Measurements from ENCODE around the gene ITGA6.
A peak's percentile ranks its signal among the peaks of the same experiment; 100 is the strongest.

The ITGA6 gene

GRCh38 chr2:172427256-172427989 is at the start of gene ITGA6:
ITGA6 (plus strand) TSS chr2:172427586.
- H3K4me3 ChIP-seq = peak within 1 kb of the TSS; percentile 74
- TF ChIP-seq, protein P1, sequence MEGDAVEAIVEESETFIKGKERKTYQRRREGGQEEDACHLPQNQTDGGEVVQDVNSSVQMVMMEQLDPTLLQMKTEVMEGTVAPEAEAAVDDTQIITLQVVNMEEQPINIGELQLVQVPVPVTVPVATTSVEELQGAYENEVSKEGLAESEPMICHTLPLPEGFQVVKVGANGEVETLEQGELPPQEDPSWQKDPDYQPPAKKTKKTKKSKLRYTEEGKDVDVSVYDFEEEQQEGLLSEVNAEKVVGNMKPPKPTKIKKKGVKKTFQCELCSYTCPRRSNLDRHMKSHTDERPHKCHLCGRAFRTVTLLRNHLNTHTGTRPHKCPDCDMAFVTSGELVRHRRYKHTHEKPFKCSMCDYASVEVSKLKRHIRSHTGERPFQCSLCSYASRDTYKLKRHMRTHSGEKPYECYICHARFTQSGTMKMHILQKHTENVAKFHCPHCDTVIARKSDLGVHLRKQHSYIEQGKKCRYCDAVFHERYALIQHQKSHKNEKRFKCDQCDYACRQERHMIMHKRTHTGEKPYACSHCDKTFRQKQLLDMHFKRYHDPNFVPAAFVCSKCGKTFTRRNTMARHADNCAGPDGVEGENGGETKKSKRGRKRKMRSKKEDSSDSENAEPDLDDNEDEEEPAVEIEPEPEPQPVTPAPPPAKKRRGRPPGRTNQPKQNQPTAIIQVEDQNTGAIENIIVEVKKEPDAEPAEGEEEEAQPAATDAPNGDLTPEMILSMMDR (IDR thresholded peaks at IDR 0.05) = no peak
- DNase-seq (ENCODE audit: low spot score) = no peak
- H3K27ac ChIP-seq = peak within 1 kb of the TSS; percentile 34 to 55

GRCh38 chr2:172380436-172381274 is 46.7 kb upstream of the ITGA6 start:
- TF ChIP-seq, protein P1 (IDR thresholded peaks at IDR 0.05) = no peak
- H3K27ac ChIP-seq = no peak overlapping the region
- DNase-seq (ENCODE audit: low spot score) = no peak
- H3K4me3 ChIP-seq = no peak overlapping the region

- no peak for DNase-seq (ENCODE audit: low spot score)
- no peak overlapping the region for H3K27ac ChIP-seq
- TF ChIP-seq, protein P1 (IDR thresholded peaks at IDR 0.05) = no peak
- H3K4me3 ChIP-seq = no peak overlapping the region
Measured at GRCh38 chr2:172381275-172382027, 45.9 kb upstream of the ITGA6 start.

DNA sequence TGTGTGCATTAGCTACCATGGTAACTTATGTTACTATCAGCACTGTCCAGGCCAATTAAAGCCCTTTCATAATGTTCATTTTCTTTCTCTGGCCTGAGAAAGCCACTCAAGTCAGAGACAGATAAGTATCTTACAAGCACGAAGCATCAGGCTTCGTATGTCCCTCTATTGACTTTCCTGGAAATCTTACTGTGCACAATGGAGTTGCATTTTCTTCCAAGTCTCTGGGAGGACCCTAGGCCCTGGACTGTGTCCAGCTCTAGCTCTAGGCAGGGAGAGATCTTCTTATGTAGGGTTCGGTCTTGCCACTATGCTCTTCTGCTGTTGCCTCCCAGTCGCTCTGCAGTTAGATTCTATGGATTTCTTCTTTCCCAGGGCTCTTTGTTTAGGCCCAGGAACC is 40.0 kb upstream of the ITGA6 start:
- Histone ChIP-seq H3K4me3 (no peak overlapping the region), H3K27ac (no peak overlapping the region)
- no peak for DNase-seq (ENCODE audit: low spot score)
- TF ChIP-seq, protein P1 (IDR thresholded peaks at IDR 0.05) = no peak

DNA sequence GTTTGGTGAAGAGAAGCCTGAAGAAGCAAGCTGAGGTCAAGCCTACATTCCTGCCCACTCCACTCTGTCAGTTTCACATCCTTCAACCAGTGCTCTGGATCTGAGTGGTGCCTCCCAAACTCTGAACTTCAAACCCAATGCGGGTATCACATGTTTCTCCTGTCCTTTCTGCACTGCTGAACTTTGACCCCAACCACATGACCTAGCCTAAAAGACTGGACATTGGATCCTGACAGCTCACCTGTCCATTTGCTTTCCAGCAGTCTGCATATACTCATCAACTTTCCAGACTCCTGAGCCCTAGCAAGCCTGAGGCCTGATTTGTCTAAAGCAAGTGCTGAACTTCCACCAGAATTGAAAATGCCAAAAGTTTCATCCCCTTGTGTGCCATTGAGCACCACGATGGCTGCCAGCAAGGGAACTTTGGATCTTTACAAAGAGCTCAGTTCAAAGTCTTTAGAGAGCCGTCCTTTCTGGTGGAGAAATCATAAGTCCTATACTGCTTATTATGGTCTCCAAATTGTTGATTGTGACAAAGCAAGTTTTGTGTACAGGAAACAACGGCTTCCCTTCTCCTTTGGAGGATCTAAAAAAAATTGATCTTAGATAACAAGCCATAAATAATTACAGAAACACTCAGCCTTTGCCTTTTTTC is 37.6 kb upstream of the ITGA6 start:
- Histone ChIP-seq H3K27ac (no peak overlapping the region), H3K4me3 (no peak overlapping the region)
- TF ChIP-seq, protein P1 (IDR thresholded peaks at IDR 0.05) = no peak
- no peak for DNase-seq (ENCODE audit: low spot score)

DNA sequence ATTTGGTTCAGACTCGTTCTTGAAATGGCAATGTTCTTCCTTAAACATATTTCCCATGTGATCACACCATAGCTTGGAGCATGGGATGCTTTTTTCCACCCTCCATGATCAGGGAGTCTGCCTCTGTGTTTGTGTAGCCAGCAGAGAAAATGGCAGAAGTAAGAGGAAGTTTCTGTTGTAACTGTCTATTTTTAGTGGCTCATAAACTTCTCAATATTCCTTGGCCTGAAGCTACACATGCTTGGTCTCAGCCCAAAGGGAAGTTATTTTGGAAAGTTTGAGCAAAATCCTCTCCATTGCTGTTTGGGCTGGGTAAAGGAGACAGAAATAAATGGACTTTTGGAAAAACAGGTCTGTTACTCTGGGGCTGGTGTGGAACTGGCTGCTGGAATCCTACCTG is 33.4 kb upstream of the ITGA6 start:
- DNase-seq (ENCODE audit: low spot score) = no peak
- no peak overlapping the region for H3K4me3 ChIP-seq
- H3K27ac ChIP-seq = peak overlapping the region; percentile 46 to 64
- TF ChIP-seq, protein P1 (IDR thresholded peaks at IDR 0.05) = no peak
